Activated T-cell treated with anti-CD3 and anti-CD28 coated beads for 4 hours (primary cell): ENCODE measurements around the gene CPED1.
"Not testable (repeated sequence)": the region's sequence is repeated elsewhere in the genome, so short reads cannot be mapped to it uniquely, and the experiment has no call there.

Experiments used
- DNase-seq: peaks from one replicate; pipeline ENCODE4 v3.0.0-alpha.2; 2020

Gene CPED1

GRCh38 chr7:121197455-121197854, 208.9 kb downstream of the CPED1 start:
- no peak for DNase-seq

- DNase-seq: no peak
Measured at GRCh38 chr7:121198502-121198901, 210.0 kb downstream of the CPED1 start.

DNA sequence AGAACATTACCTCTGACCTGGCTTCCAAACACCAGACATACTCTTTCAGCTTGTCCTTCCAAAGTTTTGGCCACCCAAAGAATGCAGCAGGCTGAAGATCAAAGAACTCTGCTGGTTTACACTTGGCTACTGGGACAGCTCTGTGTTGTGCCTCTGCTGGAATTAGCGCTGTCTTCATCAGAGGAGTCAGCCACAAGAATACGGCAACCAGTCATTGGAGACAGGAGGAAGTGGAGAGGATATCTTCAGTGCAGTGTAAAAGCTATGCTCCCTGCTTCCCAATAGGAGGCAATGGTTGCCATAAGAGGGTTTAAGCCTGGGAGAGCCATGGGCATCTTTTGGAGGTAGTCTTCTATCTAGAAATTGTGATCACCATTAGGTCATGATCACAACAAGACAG, 213.6 kb downstream of the CPED1 start:
- no peak for DNase-seq

GRCh38 chr7:121202834-121203233, 214.3 kb downstream of the CPED1 start:
- no peak for DNase-seq

- DNase-seq: no peak
Measured at GRCh38 chr7:121204537-121204936, 216.0 kb downstream of the CPED1 start.

DNA sequence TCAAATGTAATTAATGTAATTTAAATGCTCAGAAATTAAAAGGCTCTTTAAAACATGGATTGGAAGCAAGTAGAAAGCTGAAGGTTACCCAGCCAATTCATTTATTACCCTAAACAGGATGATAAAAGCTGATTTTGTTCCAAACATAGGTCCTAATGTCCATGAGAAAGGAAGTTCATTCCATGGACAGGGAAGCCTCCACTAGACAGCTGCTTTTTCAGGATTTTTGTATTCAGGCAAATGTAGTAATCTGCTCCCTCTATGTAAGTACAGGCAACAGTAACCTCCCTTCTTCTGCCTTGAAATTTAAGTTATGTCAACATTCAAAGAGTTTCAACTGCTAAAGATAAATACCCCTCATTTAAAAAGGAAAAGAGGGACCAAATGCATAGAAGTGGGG, 217.3 kb downstream of the CPED1 start:
- no peak for DNase-seq

- DNase-seq: no peak
Measured at GRCh38 chr7:121211253-121211652, 222.7 kb downstream of the CPED1 start.

DNA sequence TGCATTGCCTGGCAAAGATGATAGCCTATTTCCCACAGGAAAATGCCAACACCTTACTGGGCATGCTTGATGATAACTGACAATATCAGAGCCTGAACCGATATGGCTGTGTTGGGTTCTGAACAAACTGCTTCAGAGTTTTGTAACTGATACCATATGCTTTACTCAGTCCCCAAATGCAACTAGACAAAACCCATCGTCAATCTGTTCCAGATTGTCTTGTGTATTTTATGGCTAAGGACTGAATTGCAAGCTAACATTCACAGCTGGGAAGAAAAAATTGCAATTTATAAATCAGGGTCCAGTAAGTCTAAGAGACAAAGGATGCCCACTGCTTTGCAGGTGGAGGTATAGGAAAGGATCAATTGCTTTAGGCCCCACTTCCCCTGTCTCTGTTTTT, 223.5 kb downstream of the CPED1 start:
- DNase-seq: no peak

- no peak for DNase-seq
Measured at GRCh38 chr7:121214657-121215056, 226.1 kb downstream of the CPED1 start.

DNA sequence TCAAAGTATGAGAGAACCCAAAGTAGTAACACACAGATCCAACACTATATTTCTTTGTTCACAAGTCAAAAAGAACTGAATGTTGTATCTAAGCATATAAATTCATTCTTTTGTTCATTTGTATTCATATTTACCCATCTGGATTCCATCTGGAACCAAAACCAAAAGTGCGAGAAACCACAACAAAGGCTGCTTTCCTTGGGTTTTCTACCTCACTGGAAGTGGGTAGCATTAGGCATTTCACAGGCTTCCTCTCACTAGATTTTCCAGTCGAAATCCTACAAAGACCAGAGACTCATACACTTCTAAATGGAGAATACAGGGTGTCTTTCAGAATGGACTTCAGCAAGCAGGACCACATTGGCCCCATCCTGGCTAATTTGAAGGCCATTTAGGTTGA, 230.5 kb downstream of the CPED1 start:
- no peak for DNase-seq

DNA sequence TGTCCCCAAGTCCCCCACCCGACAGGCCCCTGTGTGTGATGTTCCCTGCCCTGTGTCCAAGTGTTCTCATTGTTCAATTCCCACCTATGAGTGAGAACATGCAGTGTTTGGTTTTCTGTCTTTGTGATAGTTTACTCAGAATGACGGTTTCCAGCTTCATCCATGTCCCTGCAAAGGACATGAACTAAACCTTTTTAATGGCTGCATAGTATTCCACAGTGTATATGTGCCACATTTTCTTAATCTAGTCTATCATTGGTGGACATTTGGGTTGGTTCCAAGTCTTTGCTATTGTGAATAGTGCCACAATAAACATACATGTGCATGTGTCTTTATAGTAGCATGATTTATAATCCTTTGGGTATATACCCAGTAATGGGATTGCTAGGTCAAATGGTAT, 232.6 kb downstream of the CPED1 start:
- DNase-seq: not testable (repeated sequence)

GRCh38 chr7:121228779-121229178, 240.3 kb downstream of the CPED1 start:
- no peak for DNase-seq

DNA sequence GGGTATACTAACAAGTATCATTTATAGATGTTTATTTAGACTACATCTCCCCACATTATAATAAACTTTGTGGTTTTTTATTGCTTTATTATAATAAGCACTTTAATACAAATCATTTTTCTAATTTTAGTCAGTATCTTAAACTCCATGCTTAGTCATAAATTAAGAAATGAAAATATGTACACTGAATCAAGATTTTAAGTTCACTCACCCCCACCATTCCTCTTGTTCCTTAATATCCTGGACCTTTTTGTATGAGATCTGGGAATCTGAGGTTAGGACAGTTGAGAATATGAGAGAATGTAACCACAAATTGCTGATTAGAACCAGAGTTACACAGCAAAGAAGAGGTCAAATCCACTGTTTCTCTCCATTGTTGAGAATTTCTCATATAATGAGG, 246.7 kb downstream of the CPED1 start:
- no peak for DNase-seq

DNA sequence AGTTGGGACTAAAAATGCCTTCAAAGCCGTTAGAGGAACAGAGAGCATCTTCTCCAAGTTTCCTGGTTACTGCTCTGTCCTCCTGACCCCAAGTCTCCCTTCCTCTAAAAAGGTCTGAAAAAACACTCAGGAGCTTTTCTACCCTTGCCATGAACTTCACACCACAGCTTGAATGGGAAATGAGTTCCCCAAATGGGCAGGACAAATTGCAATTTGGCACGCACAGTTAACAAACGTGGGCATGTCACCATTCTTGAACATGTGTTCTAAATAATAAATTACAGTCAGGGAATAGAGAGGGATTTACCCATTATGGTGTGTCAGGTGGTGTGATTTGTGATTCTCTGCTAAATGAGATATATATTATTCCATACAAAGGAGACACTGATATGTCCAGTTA, 249.1 kb downstream of the CPED1 start:
- DNase-seq: no peak

DNA sequence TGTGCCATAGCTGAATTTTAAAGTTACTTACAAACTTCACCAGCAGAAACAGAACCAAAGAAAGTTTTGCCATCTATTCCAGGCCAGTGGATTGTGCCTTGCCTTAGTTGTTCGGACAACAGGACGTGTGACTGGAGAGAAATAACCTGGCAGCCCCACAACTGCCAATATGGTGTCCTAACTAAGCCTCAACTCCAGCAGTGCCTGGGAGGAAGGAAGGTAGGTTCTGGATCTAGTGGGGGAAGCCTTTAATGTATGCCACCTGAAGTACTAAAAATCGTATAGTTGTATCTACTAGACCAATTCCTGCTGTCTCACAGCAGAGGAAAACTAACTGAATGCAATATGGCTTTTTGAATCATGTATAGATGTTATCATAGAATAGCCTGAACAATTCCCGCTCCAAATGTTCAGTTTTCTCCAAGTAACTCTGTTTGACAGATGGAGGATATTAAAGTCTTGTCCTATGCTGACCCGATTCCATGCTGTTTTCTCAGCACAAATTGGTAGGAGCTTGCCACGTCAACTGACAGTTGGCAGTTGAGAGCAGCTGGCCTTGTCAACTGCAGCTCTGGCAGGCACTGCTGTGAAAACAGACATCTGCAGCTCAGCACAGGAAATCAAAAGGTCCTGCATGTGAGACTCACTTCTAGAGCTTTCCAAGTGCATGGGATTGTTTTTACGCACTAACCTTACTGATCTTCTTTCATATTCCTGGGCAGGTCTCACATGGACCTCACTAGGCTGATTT, 255.8 kb downstream of the CPED1 start:
- no peak for DNase-seq

GRCh38 chr7:121251367-121251766, 262.9 kb downstream of the CPED1 start:
- not testable (repeated sequence) for DNase-seq

DNA sequence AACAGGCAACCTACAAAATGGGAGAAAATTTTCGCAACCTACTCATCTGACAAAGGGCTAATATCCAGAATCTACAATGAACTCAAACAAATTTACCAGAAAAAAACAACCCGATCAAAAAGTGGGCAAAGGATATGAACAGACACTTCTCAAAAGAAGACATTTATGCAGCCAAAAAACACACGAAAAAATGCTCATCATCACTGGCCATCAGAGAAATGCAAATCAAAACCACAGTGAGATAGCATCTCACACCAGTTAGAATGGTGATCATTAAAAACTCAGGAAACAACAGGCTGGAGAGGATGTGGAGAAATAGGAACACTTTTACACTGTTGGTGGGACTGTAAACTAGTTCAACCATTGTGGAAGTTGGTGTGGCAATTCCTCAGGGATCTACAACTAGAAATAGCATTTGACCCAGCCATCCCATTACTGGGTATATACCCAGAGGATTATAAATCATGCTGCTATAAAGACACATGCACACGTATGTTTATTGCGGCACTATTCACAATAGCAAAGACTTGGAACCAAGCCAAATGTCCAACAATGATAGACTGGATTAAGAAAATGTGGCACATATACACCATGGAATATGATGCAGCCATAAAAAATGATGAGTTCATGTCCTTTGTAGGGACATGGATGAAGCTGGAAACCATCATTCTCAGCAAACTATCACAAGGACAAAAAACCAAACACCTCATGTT, 264.2 kb downstream of the CPED1 start:
- DNase-seq: not testable (repeated sequence)

DNA sequence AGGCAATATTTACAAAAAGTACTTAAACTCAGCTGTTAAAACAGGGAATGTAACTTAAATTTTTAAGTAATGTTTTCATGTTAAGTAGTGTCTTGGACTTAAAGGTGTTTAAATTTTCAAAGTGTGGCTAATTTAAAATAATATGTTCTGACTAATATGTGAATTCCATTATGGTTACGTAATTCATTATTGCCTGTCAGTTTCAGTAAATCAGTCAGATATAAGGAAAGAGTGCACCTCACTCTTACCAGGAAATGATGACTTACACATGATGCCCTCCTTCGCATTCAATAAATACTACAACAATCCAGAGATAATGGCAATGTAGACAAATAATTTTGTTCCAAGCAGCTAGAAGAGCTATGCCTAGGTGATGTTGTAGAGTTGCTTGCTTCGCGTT, 271.3 kb downstream of the CPED1 start:
- no peak for DNase-seq

GRCh38 chr7:121261207-121261884, 272.8 kb downstream of the CPED1 start:
- no peak for DNase-seq

GRCh38 chr7:121262221-121262620, 273.7 kb downstream of the CPED1 start:
- DNase-seq: no peak

GRCh38 chr7:121262969-121263368, 274.5 kb downstream of the CPED1 start:
- DNase-seq: no peak

GRCh38 chr7:121266307-121266894, 277.9 kb downstream of the CPED1 start:
- no peak for DNase-seq

- DNase-seq: no peak
Measured at GRCh38 chr7:121267612-121268011, 279.1 kb downstream of the CPED1 start.

DNA sequence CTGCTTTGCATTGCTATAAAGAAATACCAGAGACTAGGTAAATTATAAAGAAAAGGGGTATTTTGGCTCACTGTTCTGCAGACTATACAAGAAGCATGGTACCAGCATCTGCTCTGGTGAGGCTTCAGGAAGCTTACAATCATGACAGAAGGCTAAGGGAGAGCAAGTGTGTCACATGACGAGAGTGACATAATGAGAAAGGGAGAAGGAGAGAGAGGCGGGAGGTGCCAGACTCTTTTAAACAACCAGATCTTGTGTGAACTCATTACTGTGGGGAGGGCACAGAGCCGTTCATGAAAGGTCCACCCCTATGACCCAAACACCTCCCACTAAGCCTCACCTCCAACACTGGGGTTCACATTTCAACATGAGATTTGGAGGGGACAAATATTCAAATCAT, 281.3 kb downstream of the CPED1 start:
- DNase-seq: no peak
